K562 (cell line): Measurements from ENCODE around the gene ZBTB16. TPM values are rescaled to one million over a fixed set of nuclear protein-coding genes. Genes with fewer than 3 reads are reported as not detected.

ENCODE experiments used
- ATAC-seq: fragments of 200-7000 bp; cut with Tn5 transposase; 3 replicates; pipeline ENCODE4 v1.9.1; 2020; ENCODE audit warnings: moderate library complexity
- BruUV-seq: library from RNA; stranded (reverse); fragments of 400-500 nt; replicated peaks from 2 replicates; lab custom pipeline; 2021; lab: Mats Ljungman, UMichigan
- CTCF ChIA-PET: fragments of 300-600 bp; formaldehyde crosslinking; extraction: SDS; loops from one replicate; lab custom pipeline; 2021; ENCODE audit warnings: low intra/inter-chr PET ratio; lab: Yijun Ruan, JAX
- POLR2A ChIA-PET: fragments of 300-600, 350-650 bp; sonication (Branson Sonifier 250); formaldehyde crosslinking; extraction: SDS; loops from one replicate; lab custom pipeline; 2021; ENCODE audit warnings: antibody characterized with exemption, inconsistent platforms; lab: Yijun Ruan, JAX
- DNase-seq, 4 experiments: peaks; one replicate each; pipeline versions ENCODE4 v3.0.0 to v3.0.0-alpha.2; 2011 to 2018; ENCODE audit warnings: low spot score in 3 of 4, mixed read lengths in 3 of 4; ENCODE audit errors: extremely low read depth in 1 of 4
- FAIRE-seq: peaks from 2 replicates; lab custom pipeline; 2011; peaks lifted over from hg19 to GRCh38; lab: Jason Lieb, UNC
- H2AFZ ChIP-seq: 2 replicates; pipeline ENCODE4 v1.6.0; 2011; ENCODE audit warnings: low read depth, low read length, control low read depth, inconsistent platforms
- H3K27ac ChIP-seq: fragments of 200-600 bp; 3 replicates; pipeline ENCODE4 v1.8.0; 2011; ENCODE audit warnings: low read depth, mild to moderate bottlenecking, control low read depth, inconsistent platforms, low read length, moderate library complexity, mixed read lengths; ENCODE audit errors: extremely low read depth
- H3K27me3 ChIP-seq, 2 experiments: fragments of 300-600 bp in 1 of 2; 2 replicates in 1 of 2; 3 replicates in 1 of 2; pipeline versions ENCODE4 v1.6.0 to v1.8.0; 2011; ENCODE audit warnings: inconsistent platforms in 2 of 2, low read length in 2 of 2, mild to moderate bottlenecking in 1 of 2, mixed read lengths in 1 of 2, moderate library complexity in 1 of 2; ENCODE audit not compliant: control insufficient read depth in 2 of 2, insufficient read depth in 2 of 2
- H3K36me3 ChIP-seq: fragments of 300-600 bp; 3 replicates; pipeline ENCODE4 v1.8.0; 2011; ENCODE audit warnings: mild to moderate bottlenecking, low read length, inconsistent platforms; ENCODE audit not compliant: control insufficient read depth, insufficient read depth
- H3K4me1 ChIP-seq, 2 experiments: fragments of 200-600 bp in 1 of 2; replicated peaks in 1 of 2; 2 replicates in 1 of 2; 3 replicates in 1 of 2; pipeline versions ENCODE4 v1.5.1 to v1.8.0; 2011; ENCODE audit warnings: inconsistent platforms in 2 of 2, low read length in 2 of 2, mild to moderate bottlenecking in 1 of 2, mixed read lengths in 1 of 2, moderate library complexity in 1 of 2; ENCODE audit not compliant: control insufficient read depth in 2 of 2, insufficient read depth in 2 of 2
- H3K4me2 ChIP-seq: 2 replicates; pipeline ENCODE4 v1.6.1; 2011; ENCODE audit warnings: low read length, control low read depth, inconsistent platforms, mixed read lengths; ENCODE audit not compliant: insufficient read depth
- H3K4me3 ChIP-seq: fragments of 200-600 bp; sonication (generic), shearing (Covaris generic); 2 replicates; pipeline ENCODE4 v1.5.1; 2016; ENCODE audit warnings: control low read depth, inconsistent platforms
- H3K79me2 ChIP-seq: fragments of 200-600 bp; 3 replicates; pipeline ENCODE4 v1.8.0; 2011; ENCODE audit warnings: low read length, inconsistent platforms; ENCODE audit not compliant: control insufficient read depth, insufficient read depth
- H3K9ac ChIP-seq, 2 experiments: 2 replicates each; pipeline versions ENCODE4 v1.6.0 to v1.6.1; 2011; ENCODE audit warnings: low read depth in 2 of 2, low read length in 2 of 2, control low read depth in 1 of 2, inconsistent platforms in 1 of 2, mild to moderate bottlenecking in 1 of 2, mixed read lengths in 1 of 2; ENCODE audit not compliant: insufficient read depth in 1 of 2
- H3K9me1 ChIP-seq: one replicate; pipeline ENCODE4 v1.6.0; 2011; ENCODE audit warnings: inconsistent platforms, mild to moderate bottlenecking, low read length, moderate library complexity; ENCODE audit not compliant: control insufficient read depth, insufficient read depth
- H3K9me3 ChIP-seq: replicated peaks from 2 replicates; pipeline ENCODE4 v1.5.1; 2011; ENCODE audit warnings: low read depth, low read length, inconsistent platforms; ENCODE audit not compliant: control insufficient read depth, insufficient read depth
- H4K20me1 ChIP-seq: replicated peaks from 2 replicates; pipeline ENCODE4 v1.6.1; 2011; ENCODE audit warnings: low read length, inconsistent platforms, mixed read lengths; ENCODE audit not compliant: control insufficient read depth, insufficient read depth
- ARID1B ChIP-seq: fragments of 450-650 bp; IDR thresholded peaks from 2 replicates; pipeline ENCODE4 v1.6.1; 2016; ENCODE audit warnings: antibody characterized with exemption, mild to moderate bottlenecking, inconsistent platforms
- ASH1L ChIP-seq: fragments of 450-650 bp; IDR thresholded peaks from 2 replicates; pipeline ENCODE4 v1.6.1; 2018; ENCODE audit warnings: borderline replicate concordance, mild to moderate bottlenecking, low read depth; ENCODE audit not compliant: partially characterized antibody
- CREBBP ChIP-seq: IDR thresholded peaks from one replicate; pipeline ENCODE4 v1.6.1; 2012; ENCODE audit warnings: low read depth, mild to moderate bottlenecking, control low read depth, inconsistent platforms, low read length
- ESRRB ChIP-seq: fragments of 250-450 bp; sonication (Bioruptor Pico); IDR thresholded peaks from 2 replicates; pipeline ENCODE4 v1.5.0; 2020; ENCODE audit warnings: mild to moderate bottlenecking, moderate library complexity, borderline replicate concordance
- FOXJ3 ChIP-seq: sonication (generic); formaldehyde crosslinking; IDR thresholded peaks from 2 replicates; pipeline ENCODE4 v1.4.0; 2020; ENCODE audit warnings: mild to moderate bottlenecking, missing genetic modification reagents
- PML ChIP-seq: IDR thresholded peaks from 2 replicates; pipeline ENCODE4 v1.6.1; 2012; ENCODE audit warnings: low read length, inconsistent platforms
- POLR2B ChIP-seq: fragments of 450-650 bp; IDR thresholded peaks from 2 replicates; pipeline ENCODE4 v1.6.1; 2018; ENCODE audit warnings: low read depth; ENCODE audit not compliant: partially characterized antibody
- PYGO2 ChIP-seq: fragments of 450-650 bp; IDR thresholded peaks from 2 replicates; pipeline ENCODE4 v1.6.1; 2016; ENCODE audit warnings: mild to moderate bottlenecking, missing genetic modification characterization, moderate library complexity, missing compliant biosample characterization
- STAT5B ChIP-seq: fragments of 250-450 bp; sonication (Bioruptor Pico); IDR thresholded peaks from 2 replicates; pipeline ENCODE4 v1.8.0; 2021; ENCODE audit warnings: mild to moderate bottlenecking, inconsistent platforms
- THAP12 ChIP-seq: fragments of 250-450 bp; sonication (Bioruptor Pico); IDR thresholded peaks from 2 replicates; pipeline ENCODE4 v1.9.0; 2021; ENCODE audit warnings: mild to moderate bottlenecking, inconsistent platforms
- ZNF146 ChIP-seq: IDR thresholded peaks from one replicate; pipeline ENCODE4 v1.6.1; 2018; ENCODE audit warnings: missing compliant biosample characterization; ENCODE audit not compliant: unreplicated experiment
- ZNF175 ChIP-seq: fragments of 200-800 bp; sonication (Bioruptor generic); IDR thresholded peaks from 2 replicates; pipeline ENCODE4 v1.6.1; 2016; ENCODE audit warnings: low read depth, mild to moderate bottlenecking, missing genetic modification characterization, missing compliant biosample characterization
- ZNF316 ChIP-seq: fragments of 450-650 bp; IDR thresholded peaks from 2 replicates; pipeline ENCODE4 v1.6.1; 2016
- WGBS: fragments of 100-300 bp; shearing (Covaris generic); methylation state at CpG from one replicate; pipeline ENCODE4 v1.1.6; 2016; ENCODE audit warnings: low coverage, mixed read lengths; ENCODE audit not compliant: insufficient coverage; ENCODE audit errors: missing lambda C conversion rate; 5-methylcytosine and 5-hydroxymethylcytosine counted together
- in situ Hi-C: fragments of 300-500 bp; cut with MboI; formaldehyde crosslinking; loops from 4 replicates; pipeline ENCODE4 v1.15.0; 2018; ENCODE audit warnings: inconsistent platforms, mixed read lengths
- intact Hi-C: fragments of 100-400 bp; cut with micrococcal nuclease; formaldehyde crosslinking; loops from 2 replicates; pipeline ENCODE4 v1.14.2; 2022
- polyA plus RNA-seq, 8 experiments: library from polyadenylated mRNA; depleted of rRNA in 4 of 8; stranded (reverse) in 5 of 8; unstranded in 3 of 8; fragments of >200 nt; fragmentation: Nextera tagmentation in 2 of 8; fragmentation: Illumina TruSeq in 1 of 8; extraction: Ambion mirVana in 2 of 8; extraction: Trizol in 1 of 8; gene quantifications; 2 replicates each; pipeline versions ENCODE4 v1.2.1 to v1.2.3, GENCODE V29; 2011 to 2014; ENCODE audit warnings: inconsistent platforms in 1 of 8, missing spikeins in 1 of 8
- total RNA-seq, 7 experiments: library from RNA; depleted of rRNA in 6 of 7; stranded (reverse); fragments of >200 nt in 6 of 7; fragmentation: Illumina TruSeq in 2 of 7; extraction: Trizol in 2 of 7; gene quantifications; 2 replicates each; pipeline versions ENCODE4 v1.2.1 to v1.2.3, GENCODE V29; 2011 to 2021; ENCODE audit warnings: low replicate concordance in 1 of 7
- TF ChIP-seq, protein P1 (sequence below): fragments of 450-650 bp; formaldehyde crosslinking; IDR thresholded peaks from 2 replicates; pipeline ENCODE4 v1.4.0; 2020; ENCODE audit warnings: mild to moderate bottlenecking

ZBTB16 gene
- total and polyA plus RNA-seq, 9 of the 15 experiments (the other 6 are each of a cell fraction or from before 2014, with no cell fraction given), result 0.06 to 0.40 (median 0.24) TPM; not detected in 4

DNA sequence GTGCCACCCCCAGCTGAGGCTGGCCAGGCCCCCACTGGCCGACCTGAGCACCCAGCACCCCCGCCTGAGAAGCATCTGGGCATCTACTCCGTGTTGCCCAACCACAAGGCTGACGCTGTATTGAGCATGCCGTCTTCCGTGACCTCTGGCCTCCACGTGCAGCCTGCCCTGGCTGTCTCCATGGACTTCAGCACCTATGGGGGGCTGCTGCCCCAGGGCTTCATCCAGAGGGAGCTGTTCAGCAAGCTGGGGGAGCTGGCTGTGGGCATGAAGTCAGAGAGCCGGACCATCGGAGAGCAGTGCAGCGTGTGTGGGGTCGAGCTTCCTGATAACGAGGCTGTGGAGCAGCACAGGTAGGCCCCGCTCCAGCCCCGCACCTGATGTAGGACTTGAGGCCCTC lies 4.7 kb downstream of the ZBTB16 start:
- no peak for DNase-seq
- TF ChIP-seq, protein P1, sequence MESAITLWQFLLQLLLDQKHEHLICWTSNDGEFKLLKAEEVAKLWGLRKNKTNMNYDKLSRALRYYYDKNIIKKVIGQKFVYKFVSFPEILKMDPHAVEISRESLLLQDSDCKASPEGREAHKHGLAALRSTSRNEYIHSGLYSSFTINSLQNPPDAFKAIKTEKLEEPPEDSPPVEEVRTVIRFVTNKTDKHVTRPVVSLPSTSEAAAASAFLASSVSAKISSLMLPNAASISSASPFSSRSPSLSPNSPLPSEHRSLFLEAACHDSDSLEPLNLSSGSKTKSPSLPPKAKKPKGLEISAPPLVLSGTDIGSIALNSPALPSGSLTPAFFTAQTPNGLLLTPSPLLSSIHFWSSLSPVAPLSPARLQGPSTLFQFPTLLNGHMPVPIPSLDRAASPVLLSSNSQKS (CRISPR knock-in tag), result no peak
- TF ChIP-seq PML (no peak), ASH1L (no peak), POLR2B (no peak)
- peaks cover 9% of the 10 kb centered on the region; the same call in 1 of the 2 replicates for H4K20me1 ChIP-seq
- H3K4me2 ChIP-seq, result no peak overlapping the region
- H3K4me1 ChIP-seq, result peaks cover 0 to 24% of the 10 kb centered on the region in 2 experiments; a peak in 3 of 5 replicates
- H3K9ac ChIP-seq, result no peak overlapping the region; a peak in 1 of 4 replicates
- POLR2A ChIA-PET, result no interaction called here
- H3K27me3 ChIP-seq, result peaks cover 71 to 89% of the 10 kb centered on the region in 2 experiments
- BruUV-seq, result no TSS peak
- no peak overlapping the region for H3K4me3 ChIP-seq
- no peak for ATAC-seq
- H2AFZ ChIP-seq, result no peak overlapping the region
- H3K79me2 ChIP-seq, result no peaks in the 10 kb centered on the region
- H3K36me3 ChIP-seq, result no peaks in the 10 kb centered on the region
- H3K9me1 ChIP-seq, result no peaks in the 10 kb centered on the region
- in situ Hi-C loops, result no loop called here
- H3K9me3 ChIP-seq, result no peaks in the 10 kb centered on the region
- intact Hi-C loops, result no loop called here
- FAIRE-seq, result no peak
- 9% methylated on average over 14 of the region's 14 CpGs for WGBS
- CTCF ChIA-PET, result no interaction called here
- H3K27ac ChIP-seq, result no peak overlapping the region

GRCh38 chr11:114065094-114065493 lies 5.6 kb downstream of the ZBTB16 start:
- H3K9ac ChIP-seq, result no peak overlapping the region
- peaks cover 0 to 16% of the 10 kb centered on the region in 2 experiments; a peak in 3 of 5 replicates for H3K4me1 ChIP-seq
- ATAC-seq (no peak), FAIRE-seq (no peak), DNase-seq (no peak)
- ChIA-PET POLR2A (interaction anchor here (0.7 kb wide), 2 partner anchors 54 to 112 kb away, joined by 3 read pairs; no protein-coding TSS in a partner anchor), CTCF (no interaction called here)
- no peaks in the 10 kb centered on the region for H3K9me3 ChIP-seq
- H2AFZ ChIP-seq, result no peak overlapping the region
- H3K27ac ChIP-seq, result no peak overlapping the region
- 16% methylated on average over 4 of the region's 4 CpGs for WGBS
- H4K20me1 ChIP-seq, result peaks cover 9% of the 10 kb centered on the region; the same call in 1 of the 2 replicates
- H3K79me2 ChIP-seq, result no peaks in the 10 kb centered on the region
- no TSS peak for BruUV-seq
- peaks cover 70 to 88% of the 10 kb centered on the region in 2 experiments for H3K27me3 ChIP-seq
- in situ Hi-C loops (no loop called here), intact Hi-C loops (no loop called here)
- H3K4me2 ChIP-seq, result no peak overlapping the region
- no peaks in the 10 kb centered on the region for H3K36me3 ChIP-seq
- H3K4me3 ChIP-seq, result no peak overlapping the region
- no peaks in the 10 kb centered on the region for H3K9me1 ChIP-seq
- TF ChIP-seq THAP12 (CRISPR knock-in tag) (no peak), ZNF175 (CRISPR knock-in tag) (no peak), ZNF146 (CRISPR knock-in tag) (no peak), CREBBP (no peak), ESRRB (CRISPR knock-in tag) (no peak), PYGO2 (tag) (no peak), FOXJ3 (no peak), ZNF316 (no peak), ARID1B (no peak), STAT5B (CRISPR knock-in tag) (no peak)
